ENCODE data around the gene TEX48.

The TEX48 gene

GRCh38 chr9:114619191-114619761, 62.7 kb downstream of the TEX48 start:
- DNase-seq: peak; percentile 67

GRCh38 chr9:114616684-114617520, 65.1 kb downstream of the TEX48 start:
- DNase-seq: peak; percentile 91
